ENCODE results near the gene TNRC6A. TPM values are rescaled to one million over a fixed set of nuclear protein-coding genes. Genes with fewer than 3 reads are reported as not detected.

TNRC6A gene
- total and polyA plus RNA-seq, 10 of the 15 experiments (the other 5 are each of a cell fraction or from before 2014, with no cell fraction given), result 4.6 to 41.3 (median 29.7) TPM

GRCh38 chr16:24829153-24829552 is 99.7 kb downstream of the TNRC6A start:
- ChIA-PET RAD21 (ENCODE audit: unreplicated experiment) (no interaction called here), POLR2A (interaction anchor here (0.5 kb wide), 2 partner anchors 103 to 301 kb away, joined by 3 read pairs; no protein-coding TSS in a partner anchor), SMC1A (ENCODE audit: uncharacterized antibody, unreplicated experiment) (no interaction called here), CTCF (interaction anchor here (0.6 kb wide), 1 partner anchor 125 kb away, joined by 3 read pairs; no protein-coding TSS in a partner anchor)
- TF ChIP-seq SMARCA5 (IDR thresholded peaks at IDR 0.05) (no peak), TCF7 (IDR thresholded peaks at IDR 0.05; ENCODE audit: borderline replicate concordance) (no peak), POLR2A (IDR thresholded peaks at IDR 0.05; ENCODE audit: low read depth, low read length) (no peak), MXI1 (IDR thresholded peaks at IDR 0.05; ENCODE audit: low read depth, low read length) (no peak), SREBF1 (IDR thresholded peaks at IDR 0.05; ENCODE audit: low read length) (no peak), IKZF1 (conservative IDR thresholded peaks at IDR 0.05) (no peak), RAD21 (IDR thresholded peaks at IDR 0.05; ENCODE audit: insufficient read depth, low read depth, low read length) (no peak), ZBED1 (IDR thresholded peaks at IDR 0.05; ENCODE audit: borderline replicate concordance) (no peak), NBN (IDR thresholded peaks at IDR 0.05) (no peak), WRNIP1 (IDR thresholded peaks at IDR 0.05; ENCODE audit: borderline replicate concordance, low read depth, low read length) (no peak)
- peaks cover 0 to 2% of the 10 kb centered on the region in 2 experiments; a peak in 2 of 4 replicates for H3K36me3 ChIP-seq (ENCODE audit: control insufficient read depth in 2 of 2, insufficient read depth in 2 of 2, low read length in 1 of 2)
- no peak overlapping the region for H3K9ac ChIP-seq (ENCODE audit: control insufficient read depth, insufficient read depth, low read length)
- intact Hi-C loops (cut with micrococcal nuclease; ENCODE audit: unreplicated experiment) (no loop called here), in situ Hi-C loops (cut with MboI) (no loop called here)
- no peaks in the 10 kb centered on the region for H3K79me2 ChIP-seq (ENCODE audit: control insufficient read depth, insufficient read depth, low read length)
- no peaks in the 10 kb centered on the region for H3K9me3 ChIP-seq (replicated peaks; ENCODE audit: control insufficient read depth, insufficient read depth, low read length)
- BruUV-seq (replicated peaks), result no TSS peak
- H3K27me3 ChIP-seq (replicated peaks in 1 of 2; ENCODE audit: control insufficient read depth in 2 of 2, insufficient read depth in 2 of 2, low read length in 1 of 2), result no peaks in the 10 kb centered on the region
- no peak overlapping the region for H3K4me3 ChIP-seq
- FAIRE-seq (no peak), ATAC-seq (no peak), DNase-seq (ENCODE audit: low read depth, low spot score) (no peak)
- H4K20me1 ChIP-seq (ENCODE audit: control insufficient read depth, insufficient read depth), result no peaks in the 10 kb centered on the region
- no peak overlapping the region for H2AFZ ChIP-seq (ENCODE audit: control insufficient read depth, low read depth, low read length)
- no peak overlapping the region for H3K27ac ChIP-seq (ENCODE audit: control insufficient read depth, insufficient read depth)
- WGBS (ENCODE audit: insufficient coverage, insufficient replicate concordance, low lambda C conversion rate, missing lambda C conversion rate), result 77% methylated on average over 5 of the region's 5 CpGs
- no peak overlapping the region for H3K4me2 ChIP-seq (ENCODE audit: control insufficient read depth, insufficient read depth)
- no peaks in the 10 kb centered on the region for H3K4me1 ChIP-seq (ENCODE audit: control insufficient read depth, insufficient read depth, low read length)

GRCh38 chr16:24833352-24833751 is 103.9 kb downstream of the TNRC6A start:
- intact Hi-C loops (cut with micrococcal nuclease; ENCODE audit: unreplicated experiment) (loop anchor here (10.0 kb wide), 2 partner anchors 281 to 391 kb away; partner anchors contain the start of gene LCMT1), in situ Hi-C loops (cut with MboI) (no loop called here)
- no peak for DNase-seq (ENCODE audit: low read depth, low spot score)
- Histone ChIP-seq H3K27me3 (replicated peaks in 1 of 2; ENCODE audit: control insufficient read depth in 2 of 2, insufficient read depth in 2 of 2, low read length in 1 of 2) (no peaks in the 10 kb centered on the region), H3K36me3 (ENCODE audit: control insufficient read depth in 2 of 2, insufficient read depth in 2 of 2, low read length in 1 of 2) (no peaks in the 10 kb centered on the region; a peak in 1 of 4 replicates), H3K9me3 (replicated peaks; ENCODE audit: control insufficient read depth, insufficient read depth, low read length) (no peaks in the 10 kb centered on the region), H3K4me1 (ENCODE audit: control insufficient read depth, insufficient read depth, low read length) (no peaks in the 10 kb centered on the region), H3K4me3 (no peak overlapping the region), H3K79me2 (ENCODE audit: control insufficient read depth, insufficient read depth, low read length) (no peaks in the 10 kb centered on the region), H4K20me1 (ENCODE audit: control insufficient read depth, insufficient read depth) (no peaks in the 10 kb centered on the region), H2AFZ (ENCODE audit: control insufficient read depth, low read depth, low read length) (no peak overlapping the region), H3K9ac (ENCODE audit: control insufficient read depth, insufficient read depth, low read length) (no peak overlapping the region), H3K27ac (ENCODE audit: control insufficient read depth, insufficient read depth) (no peak overlapping the region), H3K4me2 (ENCODE audit: control insufficient read depth, insufficient read depth) (no peak overlapping the region)
- WGBS (ENCODE audit: insufficient coverage, insufficient replicate concordance, low lambda C conversion rate, missing lambda C conversion rate), result 84% methylated on average over 6 of the region's 6 CpGs
- ChIA-PET RAD21 (ENCODE audit: unreplicated experiment) (no interaction called here), CTCF (interaction anchor here (0.6 to 1.0 kb wide), 3 partner anchors 10 to 392 kb away, joined by 3 to 5 read pairs (median 4); no protein-coding TSS in a partner anchor), SMC1A (ENCODE audit: uncharacterized antibody, unreplicated experiment) (no interaction called here), POLR2A (interaction anchor here (0.6 to 1.2 kb wide), 2 partner anchors 353 to 428 kb away, joined by 5 read pairs; no protein-coding TSS in a partner anchor)
- FAIRE-seq, result no peak
- no peak for ATAC-seq
- no TSS peak for BruUV-seq (replicated peaks)
- TF ChIP-seq BCL3 (IDR thresholded peaks at IDR 0.05; ENCODE audit: borderline replicate concordance, insufficient read depth, low read depth, low read length, poor library complexity, severe bottlenecking), result no peak
- no peak for TF ChIP-seq NBN (IDR thresholded peaks at IDR 0.05)
- TF ChIP-seq ZBED1 (IDR thresholded peaks at IDR 0.05; ENCODE audit: borderline replicate concordance), result no peak
- TF ChIP-seq CEBPZ (IDR thresholded peaks at IDR 0.05; ENCODE audit: low read depth, low read length), result no peak
- TF ChIP-seq SPI1 (IDR thresholded peaks at IDR 0.05; ENCODE audit: borderline replicate concordance, insufficient read depth, low read depth, low read length), result no peak
